ENCODE measurements around the gene GLMN.

- TF ChIP-seq, protein P1, sequence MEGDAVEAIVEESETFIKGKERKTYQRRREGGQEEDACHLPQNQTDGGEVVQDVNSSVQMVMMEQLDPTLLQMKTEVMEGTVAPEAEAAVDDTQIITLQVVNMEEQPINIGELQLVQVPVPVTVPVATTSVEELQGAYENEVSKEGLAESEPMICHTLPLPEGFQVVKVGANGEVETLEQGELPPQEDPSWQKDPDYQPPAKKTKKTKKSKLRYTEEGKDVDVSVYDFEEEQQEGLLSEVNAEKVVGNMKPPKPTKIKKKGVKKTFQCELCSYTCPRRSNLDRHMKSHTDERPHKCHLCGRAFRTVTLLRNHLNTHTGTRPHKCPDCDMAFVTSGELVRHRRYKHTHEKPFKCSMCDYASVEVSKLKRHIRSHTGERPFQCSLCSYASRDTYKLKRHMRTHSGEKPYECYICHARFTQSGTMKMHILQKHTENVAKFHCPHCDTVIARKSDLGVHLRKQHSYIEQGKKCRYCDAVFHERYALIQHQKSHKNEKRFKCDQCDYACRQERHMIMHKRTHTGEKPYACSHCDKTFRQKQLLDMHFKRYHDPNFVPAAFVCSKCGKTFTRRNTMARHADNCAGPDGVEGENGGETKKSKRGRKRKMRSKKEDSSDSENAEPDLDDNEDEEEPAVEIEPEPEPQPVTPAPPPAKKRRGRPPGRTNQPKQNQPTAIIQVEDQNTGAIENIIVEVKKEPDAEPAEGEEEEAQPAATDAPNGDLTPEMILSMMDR (IDR thresholded peaks at IDR 0.05): no peak
- TF ChIP-seq POLR2AphosphoS5 (IDR thresholded peaks at IDR 0.05; ENCODE audit: low read depth, low read length): no peak
Observed at GRCh38 chr1:92346866-92347640, 48.3 kb upstream of the GLMN start.
